ENCODE measurements around the gene RAB25.

The RAB25 gene

GRCh38 chr1:156069490-156070455 is 8.8 kb downstream of the RAB25 start:
- no peak for TF ChIP-seq TAF1 (IDR thresholded peaks at IDR 0.05; ENCODE audit: borderline replicate concordance, insufficient read depth, low read length)
- no peak for TF ChIP-seq POLR2AphosphoS5 (IDR thresholded peaks at IDR 0.05; ENCODE audit: low read depth, low read length)
- no peak for TF ChIP-seq FOXP2 (optimal IDR thresholded peaks at IDR 0.05; ENCODE audit: borderline replicate concordance, extremely low read depth, extremely low read length, insufficient read depth)
- TF ChIP-seq, protein P1, sequence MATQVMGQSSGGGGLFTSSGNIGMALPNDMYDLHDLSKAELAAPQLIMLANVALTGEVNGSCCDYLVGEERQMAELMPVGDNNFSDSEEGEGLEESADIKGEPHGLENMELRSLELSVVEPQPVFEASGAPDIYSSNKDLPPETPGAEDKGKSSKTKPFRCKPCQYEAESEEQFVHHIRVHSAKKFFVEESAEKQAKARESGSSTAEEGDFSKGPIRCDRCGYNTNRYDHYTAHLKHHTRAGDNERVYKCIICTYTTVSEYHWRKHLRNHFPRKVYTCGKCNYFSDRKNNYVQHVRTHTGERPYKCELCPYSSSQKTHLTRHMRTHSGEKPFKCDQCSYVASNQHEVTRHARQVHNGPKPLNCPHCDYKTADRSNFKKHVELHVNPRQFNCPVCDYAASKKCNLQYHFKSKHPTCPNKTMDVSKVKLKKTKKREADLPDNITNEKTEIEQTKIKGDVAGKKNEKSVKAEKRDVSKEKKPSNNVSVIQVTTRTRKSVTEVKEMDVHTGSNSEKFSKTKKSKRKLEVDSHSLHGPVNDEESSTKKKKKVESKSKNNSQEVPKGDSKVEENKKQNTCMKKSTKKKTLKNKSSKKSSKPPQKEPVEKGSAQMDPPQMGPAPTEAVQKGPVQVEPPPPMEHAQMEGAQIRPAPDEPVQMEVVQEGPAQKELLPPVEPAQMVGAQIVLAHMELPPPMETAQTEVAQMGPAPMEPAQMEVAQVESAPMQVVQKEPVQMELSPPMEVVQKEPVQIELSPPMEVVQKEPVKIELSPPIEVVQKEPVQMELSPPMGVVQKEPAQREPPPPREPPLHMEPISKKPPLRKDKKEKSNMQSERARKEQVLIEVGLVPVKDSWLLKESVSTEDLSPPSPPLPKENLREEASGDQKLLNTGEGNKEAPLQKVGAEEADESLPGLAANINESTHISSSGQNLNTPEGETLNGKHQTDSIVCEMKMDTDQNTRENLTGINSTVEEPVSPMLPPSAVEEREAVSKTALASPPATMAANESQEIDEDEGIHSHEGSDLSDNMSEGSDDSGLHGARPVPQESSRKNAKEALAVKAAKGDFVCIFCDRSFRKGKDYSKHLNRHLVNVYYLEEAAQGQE (IDR thresholded peaks at IDR 0.05; ENCODE audit: insufficient read depth in 1 of 2, low read depth in 2 of 2, low read length in 2 of 2) = no peak
- no peak for TF ChIP-seq SIN3A (IDR thresholded peaks at IDR 0.05; ENCODE audit: borderline replicate concordance, insufficient read depth, low read length)

DNA sequence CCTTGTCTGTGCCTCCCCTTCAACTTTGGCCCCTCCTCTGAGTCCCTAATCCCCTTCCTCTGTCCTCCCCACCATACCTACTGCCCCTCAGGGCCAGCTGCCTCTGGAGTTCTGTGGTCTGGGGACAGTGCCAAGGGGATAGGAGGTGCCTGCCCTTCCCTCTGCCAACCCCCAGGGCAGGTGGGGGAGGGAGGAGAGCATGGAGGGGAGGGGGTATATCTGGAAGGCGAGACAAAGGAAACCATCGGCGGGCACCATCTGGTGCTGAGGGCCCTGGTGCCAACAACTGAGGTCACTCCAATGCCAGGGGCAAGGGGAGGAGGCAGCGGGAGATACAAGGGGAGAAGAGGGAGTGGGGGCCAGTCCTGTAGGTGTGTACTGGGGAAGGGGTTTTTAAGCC is 9.6 kb downstream of the RAB25 start:
- no peak for TF ChIP-seq TAF1 (IDR thresholded peaks at IDR 0.05; ENCODE audit: borderline replicate concordance, insufficient read depth, low read length)
- TF ChIP-seq, protein P1 (IDR thresholded peaks at IDR 0.05; ENCODE audit: insufficient read depth in 1 of 2, low read depth in 2 of 2, low read length in 2 of 2) = no peak
- no peak for TF ChIP-seq SIN3A (IDR thresholded peaks at IDR 0.05; ENCODE audit: borderline replicate concordance, insufficient read depth, low read length)
- no peak for TF ChIP-seq FOXP2 (optimal IDR thresholded peaks at IDR 0.05; ENCODE audit: borderline replicate concordance, extremely low read depth, extremely low read length, insufficient read depth)
- no peak for TF ChIP-seq POLR2AphosphoS5 (IDR thresholded peaks at IDR 0.05; ENCODE audit: low read depth, low read length)

DNA sequence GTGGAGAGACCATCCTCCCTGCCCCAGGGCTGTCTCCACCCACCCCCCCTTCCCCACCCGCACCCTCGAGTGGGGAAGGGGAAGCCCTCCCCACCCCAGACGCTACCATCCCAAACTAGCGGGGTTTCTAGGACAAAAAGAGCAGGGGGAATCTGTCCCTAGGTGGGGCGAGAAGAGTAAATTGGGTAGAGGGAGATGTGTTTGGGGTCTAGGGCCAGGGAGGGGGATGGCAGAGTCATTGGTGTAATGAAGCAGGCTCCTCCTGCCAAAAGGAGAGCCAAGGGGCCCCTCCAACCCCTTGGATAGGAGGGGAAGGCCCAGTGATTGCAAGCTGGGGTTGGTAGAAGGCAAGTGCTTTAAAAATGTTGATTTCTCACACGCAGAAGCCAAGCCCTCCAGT is 11.3 kb downstream of the RAB25 start:
- TF ChIP-seq TAF1 (IDR thresholded peaks at IDR 0.05; ENCODE audit: borderline replicate concordance, insufficient read depth, low read length) (no peak), SIN3A (IDR thresholded peaks at IDR 0.05; ENCODE audit: borderline replicate concordance, insufficient read depth, low read length) (no peak), FOXP2 (optimal IDR thresholded peaks at IDR 0.05; ENCODE audit: borderline replicate concordance, extremely low read depth, extremely low read length, insufficient read depth) (no peak), POLR2AphosphoS5 (IDR thresholded peaks at IDR 0.05; ENCODE audit: low read depth, low read length) (no peak)
- TF ChIP-seq, protein P1 (IDR thresholded peaks at IDR 0.05; ENCODE audit: insufficient read depth in 1 of 2, low read depth in 2 of 2, low read length in 2 of 2) = no peak

GRCh38 chr1:156073110-156073687 is 12.2 kb downstream of the RAB25 start:
- TF ChIP-seq POLR2AphosphoS5 (IDR thresholded peaks at IDR 0.05; ENCODE audit: low read depth, low read length) (no peak), SIN3A (IDR thresholded peaks at IDR 0.05; ENCODE audit: borderline replicate concordance, insufficient read depth, low read length) (no peak), TAF1 (IDR thresholded peaks at IDR 0.05; ENCODE audit: borderline replicate concordance, insufficient read depth, low read length) (no peak), FOXP2 (optimal IDR thresholded peaks at IDR 0.05; ENCODE audit: borderline replicate concordance, extremely low read depth, extremely low read length, insufficient read depth) (no peak)
- TF ChIP-seq, protein P1 (IDR thresholded peaks at IDR 0.05; ENCODE audit: insufficient read depth in 1 of 2, low read depth in 2 of 2, low read length in 2 of 2) = no peak

Data from PFSK-1 (cell line).